Measurements from ENCODE around the gene ARSK. TPM values are rescaled to one million over a fixed set of nuclear protein-coding genes. Genes with fewer than 3 reads are reported as not detected.

Gene ARSK
- total and polyA plus RNA-seq, 2 donors (not counting 1 experiment from before 2014, with no cell fraction given), result 3.7 to 5.1 TPM

DNA sequence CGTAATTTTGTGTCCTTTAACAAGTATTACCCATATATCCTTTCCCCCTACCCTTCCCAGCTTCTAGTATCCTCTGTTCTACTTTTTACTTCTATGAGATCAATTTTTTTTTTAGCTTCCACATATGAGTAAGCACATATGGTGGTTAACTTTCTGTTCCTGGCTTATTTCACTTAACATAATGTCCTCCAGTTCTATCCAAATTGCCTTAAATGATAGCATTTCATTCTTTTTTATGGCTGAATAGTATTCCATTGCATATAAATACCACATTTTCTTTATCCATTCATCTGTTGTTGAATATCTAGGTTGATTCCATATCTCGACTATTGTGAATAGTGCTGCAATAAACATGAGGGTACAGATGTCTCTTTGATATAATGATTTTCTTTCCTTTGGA is 36.5 kb upstream of the ARSK start:
- CTCF ChIA-PET, result no interaction called here
- Mint-ChIP-seq H3K9me3 (ENCODE audit: insufficient read depth) (no peaks in the 10 kb centered on the region), H3K27ac (no peak overlapping the region), H3K27me3 (no peaks in the 10 kb centered on the region), H3K4me3 (no peak overlapping the region), H3K4me1 (no peaks in the 10 kb centered on the region)
- intact Hi-C loops (cut with micrococcal nuclease), result no loop called here
- no peaks in the 10 kb centered on the region for H3K4me1 ChIP-seq (ENCODE audit: control insufficient read depth in 2 of 2, insufficient read depth in 2 of 2, low read length in 2 of 2)
- no peak for DNase-seq
- POLR2A ChIA-PET, result no interaction called here
- no peaks in the 10 kb centered on the region for H4K20me1 ChIP-seq (ENCODE audit: control insufficient read depth, insufficient read depth, low read length, poor library complexity, severe bottlenecking)
- TF ChIP-seq, protein P1, sequence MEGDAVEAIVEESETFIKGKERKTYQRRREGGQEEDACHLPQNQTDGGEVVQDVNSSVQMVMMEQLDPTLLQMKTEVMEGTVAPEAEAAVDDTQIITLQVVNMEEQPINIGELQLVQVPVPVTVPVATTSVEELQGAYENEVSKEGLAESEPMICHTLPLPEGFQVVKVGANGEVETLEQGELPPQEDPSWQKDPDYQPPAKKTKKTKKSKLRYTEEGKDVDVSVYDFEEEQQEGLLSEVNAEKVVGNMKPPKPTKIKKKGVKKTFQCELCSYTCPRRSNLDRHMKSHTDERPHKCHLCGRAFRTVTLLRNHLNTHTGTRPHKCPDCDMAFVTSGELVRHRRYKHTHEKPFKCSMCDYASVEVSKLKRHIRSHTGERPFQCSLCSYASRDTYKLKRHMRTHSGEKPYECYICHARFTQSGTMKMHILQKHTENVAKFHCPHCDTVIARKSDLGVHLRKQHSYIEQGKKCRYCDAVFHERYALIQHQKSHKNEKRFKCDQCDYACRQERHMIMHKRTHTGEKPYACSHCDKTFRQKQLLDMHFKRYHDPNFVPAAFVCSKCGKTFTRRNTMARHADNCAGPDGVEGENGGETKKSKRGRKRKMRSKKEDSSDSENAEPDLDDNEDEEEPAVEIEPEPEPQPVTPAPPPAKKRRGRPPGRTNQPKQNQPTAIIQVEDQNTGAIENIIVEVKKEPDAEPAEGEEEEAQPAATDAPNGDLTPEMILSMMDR (IDR thresholded peaks at IDR 0.05), result no peak
- TF ChIP-seq EZH2 (IDR thresholded peaks at IDR 0.05; ENCODE audit: borderline replicate concordance, insufficient read depth, low read depth, low read length, poor library complexity, severe bottlenecking), result no peak
- H3K79me2 ChIP-seq (ENCODE audit: control insufficient read depth, insufficient read depth, low read length), result no peaks in the 10 kb centered on the region
- H3K4me3 ChIP-seq (ENCODE audit: control extremely low read depth in 1 of 5, extremely low read depth in 1 of 5, insufficient read depth in 1 of 5, low read depth in 2 of 5, low read length in 4 of 5), result no peak overlapping the region
- no peak overlapping the region for H3K9ac ChIP-seq (ENCODE audit: low read length)
- no peaks in the 10 kb centered on the region for H3K27me3 ChIP-seq (replicated peaks in 1 of 4; ENCODE audit: control extremely low read depth in 1 of 4, control insufficient read depth in 3 of 4, insufficient read depth in 4 of 4, low read length in 3 of 4)
- no CpG with 5 or more reads among the region's 2 CpGs for WGBS (ENCODE audit: insufficient coverage)
- no peak overlapping the region for H2AFZ ChIP-seq (ENCODE audit: insufficient read depth, low read depth, low read length, poor library complexity, severe bottlenecking)
- no peak overlapping the region for H3K4me2 ChIP-seq (replicated peaks; ENCODE audit: low read depth, low read length, poor library complexity, severe bottlenecking)
- H3K27ac ChIP-seq (ENCODE audit: low read length in 2 of 2), result no peak overlapping the region
- ATAC-seq (ENCODE audit: low read depth), result no peak
- peaks cover 8 to 61% of the 10 kb centered on the region in 2 experiments for H3K36me3 ChIP-seq (replicated peaks in 1 of 2; ENCODE audit: control extremely low read depth in 1 of 2, control insufficient read depth in 1 of 2, extremely low read depth in 1 of 2, insufficient read depth in 2 of 2, low read length in 1 of 2)
- H3K9me3 ChIP-seq (ENCODE audit: control extremely low read depth in 1 of 3, control insufficient read depth in 2 of 3, insufficient read depth in 1 of 3, low read length in 2 of 3), result no peaks in the 10 kb centered on the region

DNA sequence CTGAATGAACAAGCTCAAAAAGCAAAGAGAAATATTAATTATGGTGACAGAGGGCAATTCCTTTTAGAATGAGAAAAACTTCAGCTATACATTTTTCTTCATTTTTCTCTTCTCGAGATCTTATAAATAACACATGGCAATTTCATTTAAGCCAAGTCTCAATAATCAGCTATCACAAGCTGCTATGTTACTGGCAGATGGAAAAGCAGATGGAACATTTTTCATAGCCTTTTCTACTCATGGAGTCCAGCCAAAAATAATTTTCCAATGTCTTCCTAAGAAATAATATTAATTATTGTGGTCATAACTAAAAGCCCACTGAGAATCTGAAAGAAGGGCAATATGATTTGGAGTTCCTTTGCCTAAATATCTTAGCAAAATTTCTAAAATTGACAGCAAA is 35.8 kb upstream of the ARSK start:
- Histone ChIP-seq H3K9me3 (ENCODE audit: control extremely low read depth in 1 of 3, control insufficient read depth in 2 of 3, insufficient read depth in 1 of 3, low read length in 2 of 3) (no peaks in the 10 kb centered on the region), H3K79me2 (ENCODE audit: control insufficient read depth, insufficient read depth, low read length) (no peaks in the 10 kb centered on the region), H3K36me3 (replicated peaks in 1 of 2; ENCODE audit: control extremely low read depth in 1 of 2, control insufficient read depth in 1 of 2, extremely low read depth in 1 of 2, insufficient read depth in 2 of 2, low read length in 1 of 2) (peaks cover 8 to 59% of the 10 kb centered on the region in 2 experiments), H3K27me3 (replicated peaks in 1 of 4; ENCODE audit: control extremely low read depth in 1 of 4, control insufficient read depth in 3 of 4, insufficient read depth in 4 of 4, low read length in 3 of 4) (no peaks in the 10 kb centered on the region), H3K4me3 (ENCODE audit: control extremely low read depth in 1 of 5, extremely low read depth in 1 of 5, insufficient read depth in 1 of 5, low read depth in 2 of 5, low read length in 4 of 5) (no peak overlapping the region), H3K4me1 (ENCODE audit: control insufficient read depth in 2 of 2, insufficient read depth in 2 of 2, low read length in 2 of 2) (no peaks in the 10 kb centered on the region), H3K27ac (ENCODE audit: low read length in 2 of 2) (no peak overlapping the region), H3K4me2 (replicated peaks; ENCODE audit: low read depth, low read length, poor library complexity, severe bottlenecking) (no peak overlapping the region), H2AFZ (ENCODE audit: insufficient read depth, low read depth, low read length, poor library complexity, severe bottlenecking) (no peak overlapping the region), H3K9ac (ENCODE audit: low read length) (no peak overlapping the region), H4K20me1 (ENCODE audit: control insufficient read depth, insufficient read depth, low read length, poor library complexity, severe bottlenecking) (no peaks in the 10 kb centered on the region)
- DNase-seq (no peak), ATAC-seq (ENCODE audit: low read depth) (no peak)
- no peaks in the 10 kb centered on the region for H3K27me3 Mint-ChIP-seq
- no peaks in the 10 kb centered on the region for H3K4me1 Mint-ChIP-seq
- WGBS (ENCODE audit: insufficient coverage), result no CpG with 5 or more reads among the region's 1 CpG
- H3K27ac Mint-ChIP-seq, result no peak overlapping the region
- TF ChIP-seq EZH2 (IDR thresholded peaks at IDR 0.05; ENCODE audit: borderline replicate concordance, insufficient read depth, low read depth, low read length, poor library complexity, severe bottlenecking), result no peak
- TF ChIP-seq, protein P1 (IDR thresholded peaks at IDR 0.05), result no peak
- intact Hi-C loops (cut with micrococcal nuclease), result no loop called here
- no peaks in the 10 kb centered on the region for H3K9me3 Mint-ChIP-seq (ENCODE audit: insufficient read depth)
- no peak overlapping the region for H3K4me3 Mint-ChIP-seq
- POLR2A ChIA-PET, result no interaction called here
- CTCF ChIA-PET, result interaction anchor here (0.6 kb wide), 1 partner anchor 1162 kb away, joined by 3 read pairs; no protein-coding TSS in a partner anchor

Data from B cell (primary cell).